Astrocyte of the spinal cord (primary cell): ENCODE measurements around the gene GPR39.
A peak's percentile ranks its signal among the peaks of the same experiment; 100 is the strongest.

Experiments used
- DNase-seq: peaks from one replicate; pipeline ENCODE4 v3.0.0; 2011; ENCODE audit warnings: low read depth, low spot score
- H3K4me3 ChIP-seq: 2 replicates; pipeline ENCODE4 v1.5.1; 2011; ENCODE audit warnings: low read depth, mild to moderate bottlenecking, low read length, moderate library complexity
- in situ Hi-C: cut with HindIII; loops from 2 replicates; pipeline ENCODE4 v1.10.0; 2017; ENCODE audit warnings: low sequenced_read_pairs
- TF ChIP-seq, protein P1 (sequence below): IDR thresholded peaks from 2 replicates; pipeline ENCODE4 v1.5.1; 2012; ENCODE audit warnings: low read depth, mild to moderate bottlenecking, low read length, inconsistent platforms

The GPR39 gene

DNA sequence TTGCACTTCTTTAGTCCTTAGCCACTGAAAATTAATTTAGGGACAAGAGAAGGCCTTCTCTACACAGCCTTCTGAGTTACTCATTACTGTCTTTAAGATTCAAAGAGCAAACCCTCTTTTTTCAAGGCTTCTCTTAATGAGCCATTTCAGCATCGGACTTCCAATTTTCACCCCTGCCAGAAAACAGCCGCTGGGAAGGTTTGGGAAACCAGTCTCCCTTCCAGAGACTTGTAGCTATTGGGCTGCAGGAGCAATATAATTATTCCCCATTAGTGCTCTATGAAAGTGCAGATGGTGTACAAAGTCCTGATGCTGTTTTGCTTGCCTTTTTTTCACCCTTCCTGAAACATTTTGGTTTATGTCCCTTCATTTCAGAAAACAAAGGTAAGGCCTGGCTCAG, 79.3 kb downstream of the GPR39 start:
- TF ChIP-seq, protein P1, sequence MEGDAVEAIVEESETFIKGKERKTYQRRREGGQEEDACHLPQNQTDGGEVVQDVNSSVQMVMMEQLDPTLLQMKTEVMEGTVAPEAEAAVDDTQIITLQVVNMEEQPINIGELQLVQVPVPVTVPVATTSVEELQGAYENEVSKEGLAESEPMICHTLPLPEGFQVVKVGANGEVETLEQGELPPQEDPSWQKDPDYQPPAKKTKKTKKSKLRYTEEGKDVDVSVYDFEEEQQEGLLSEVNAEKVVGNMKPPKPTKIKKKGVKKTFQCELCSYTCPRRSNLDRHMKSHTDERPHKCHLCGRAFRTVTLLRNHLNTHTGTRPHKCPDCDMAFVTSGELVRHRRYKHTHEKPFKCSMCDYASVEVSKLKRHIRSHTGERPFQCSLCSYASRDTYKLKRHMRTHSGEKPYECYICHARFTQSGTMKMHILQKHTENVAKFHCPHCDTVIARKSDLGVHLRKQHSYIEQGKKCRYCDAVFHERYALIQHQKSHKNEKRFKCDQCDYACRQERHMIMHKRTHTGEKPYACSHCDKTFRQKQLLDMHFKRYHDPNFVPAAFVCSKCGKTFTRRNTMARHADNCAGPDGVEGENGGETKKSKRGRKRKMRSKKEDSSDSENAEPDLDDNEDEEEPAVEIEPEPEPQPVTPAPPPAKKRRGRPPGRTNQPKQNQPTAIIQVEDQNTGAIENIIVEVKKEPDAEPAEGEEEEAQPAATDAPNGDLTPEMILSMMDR: no peak
- no peak for DNase-seq
- no peak overlapping the region for H3K4me3 ChIP-seq
- in situ Hi-C loops: no loop called here

DNA sequence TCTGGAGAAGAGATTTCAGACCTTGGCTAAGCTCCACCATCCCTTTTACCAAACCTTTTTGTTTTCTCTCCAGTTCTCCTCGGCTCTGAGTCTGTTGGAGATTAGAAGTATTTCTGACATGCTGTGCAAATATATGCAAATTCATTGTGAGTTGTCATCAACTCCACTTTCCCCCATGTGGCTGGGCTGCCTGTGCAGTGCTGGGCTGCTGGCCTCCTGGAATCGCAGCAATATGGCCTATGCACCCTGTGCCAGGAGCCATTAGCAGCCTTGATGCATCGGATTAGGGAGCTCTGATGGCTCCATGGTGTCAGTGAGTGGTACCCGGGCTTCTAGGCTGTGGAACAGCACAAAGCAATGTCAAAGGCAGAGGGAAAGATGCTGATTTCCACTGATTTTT, 80.0 kb downstream of the GPR39 start:
- no peak overlapping the region for H3K4me3 ChIP-seq
- TF ChIP-seq, protein P1: no peak
- in situ Hi-C loops: no loop called here
- DNase-seq: no peak

DNA sequence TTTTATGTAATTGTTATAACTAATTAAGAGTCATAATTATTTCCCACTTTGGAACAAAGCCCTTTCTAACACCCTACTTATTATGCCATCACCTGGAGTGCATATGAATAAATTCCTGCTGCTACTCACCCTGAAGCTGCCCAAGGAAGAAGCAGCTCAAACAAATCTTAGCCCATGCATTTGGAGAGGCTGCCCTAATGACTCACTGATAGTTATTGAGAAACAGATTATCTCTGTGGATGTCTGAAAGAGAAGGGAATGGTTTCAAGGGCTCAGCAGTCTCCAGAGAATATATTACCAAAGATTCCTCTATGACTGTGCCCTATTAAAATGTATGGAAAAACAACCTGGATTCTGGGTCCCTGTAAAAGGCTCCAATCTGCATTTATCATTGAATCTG, 81.0 kb downstream of the GPR39 start:
- DNase-seq: no peak
- in situ Hi-C loops: no loop called here

DNA sequence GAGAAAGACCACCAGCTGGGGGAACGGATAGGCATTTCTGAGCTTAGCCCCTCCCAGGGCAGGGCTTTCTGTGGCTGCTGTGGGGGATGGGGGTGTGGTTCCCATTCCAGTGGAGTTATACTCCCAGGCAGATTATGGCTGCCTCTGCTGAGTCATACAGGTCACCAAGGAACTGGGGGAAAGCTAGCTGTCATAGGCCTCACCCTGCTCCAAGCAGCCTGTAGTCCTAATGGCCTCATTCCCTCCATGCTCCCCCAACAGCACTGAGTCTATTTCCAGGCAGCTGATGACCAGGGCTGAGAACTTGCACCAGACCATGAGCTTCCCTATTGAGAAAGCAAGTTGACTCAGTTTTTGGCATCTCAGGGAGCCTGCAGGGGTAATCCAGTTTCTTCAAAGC, 87.1 kb downstream of the GPR39 start:
- TF ChIP-seq, protein P1: no peak
- in situ Hi-C loops: no loop called here
- peak; percentile 21 for DNase-seq
- H3K4me3 ChIP-seq: no peak overlapping the region

More for the DNA sequence above, 81.0 kb downstream of the GPR39 start:
- TF ChIP-seq, protein P1: no peak
- no peak overlapping the region for H3K4me3 ChIP-seq

DNA sequence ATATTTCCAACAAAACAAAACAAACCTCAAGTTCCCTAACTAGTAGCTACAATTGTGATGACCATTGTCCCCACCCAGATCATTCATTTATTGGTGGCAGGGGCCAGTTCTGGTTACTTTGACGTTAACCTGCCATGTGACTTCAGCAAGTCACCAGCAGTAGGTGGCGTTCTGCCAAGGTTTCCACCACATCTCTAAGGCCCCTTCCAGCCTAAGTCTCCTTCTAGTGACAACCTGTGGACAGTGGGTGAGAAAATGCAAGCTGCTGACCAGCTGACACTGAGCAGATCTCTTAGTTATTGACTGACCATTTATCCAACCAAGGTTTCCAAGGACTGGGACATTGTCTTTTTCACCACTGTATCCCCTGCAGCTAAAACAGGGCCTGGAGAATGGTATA, 98.4 kb downstream of the GPR39 start:
- in situ Hi-C loops: no loop called here

DNA sequence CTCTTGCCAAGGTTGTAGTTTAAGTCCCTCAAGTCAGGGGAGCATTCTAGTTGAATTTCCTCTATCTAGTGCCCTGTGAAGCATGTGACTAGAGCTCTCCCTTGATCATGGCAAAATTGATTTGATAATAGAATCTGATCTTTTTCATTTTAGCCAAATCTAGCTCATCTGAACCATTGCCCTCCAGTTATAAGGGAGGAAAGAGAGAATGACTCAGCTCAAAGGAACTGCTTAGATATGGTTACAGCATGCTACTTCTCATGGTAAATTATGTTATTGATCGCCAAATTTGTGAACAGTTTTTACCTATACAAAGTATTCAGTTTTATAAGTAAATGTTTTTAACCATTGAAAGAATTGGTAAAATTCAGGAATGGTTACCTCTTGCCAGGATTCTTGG, 100.8 kb downstream of the GPR39 start:
- in situ Hi-C loops: no loop called here
- H3K4me3 ChIP-seq: no peak overlapping the region
- TF ChIP-seq, protein P1: no peak
- no peak for DNase-seq

More for the DNA sequence above, 98.4 kb downstream of the GPR39 start:
- no peak overlapping the region for H3K4me3 ChIP-seq
- TF ChIP-seq, protein P1: no peak
- DNase-seq: no peak

DNA sequence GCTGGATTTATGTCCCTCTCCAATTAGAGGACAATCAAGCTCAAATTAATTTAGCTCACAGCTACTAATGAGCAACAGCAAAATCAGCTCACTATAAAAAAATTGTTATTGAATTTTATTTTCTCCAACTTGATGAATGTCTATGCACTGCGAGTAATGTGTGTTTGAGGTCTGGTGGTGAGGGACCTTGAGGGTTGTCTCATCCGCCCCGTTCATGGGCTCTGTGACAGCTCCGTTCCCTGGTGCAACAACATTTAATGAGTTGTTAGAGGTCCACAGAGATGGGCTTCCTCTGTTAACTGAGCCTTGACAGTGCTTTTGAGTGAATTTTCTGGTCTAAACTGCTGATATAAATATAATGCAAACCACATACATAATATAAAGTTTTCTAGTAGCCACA, 101.7 kb downstream of the GPR39 start:
- no peak overlapping the region for H3K4me3 ChIP-seq
- in situ Hi-C loops: no loop called here
- no peak for DNase-seq
- TF ChIP-seq, protein P1: no peak
